Breast epithelium (tissue), 4 donors: Measurements from ENCODE around the gene CBR3. TPM values are rescaled to one million over a fixed set of nuclear protein-coding genes. Genes with fewer than 3 reads are reported as not detected.

Source experiments
- DNase-seq, 2 donors: peaks; one replicate each; pipeline ENCODE4 v3.0.0-alpha.2; 2019; ENCODE audit warnings: low spot score in 2 of 2
- H3K27ac ChIP-seq, 2 donors: fragments of 200-600 bp; sonication (generic) in 1 of 2; one replicate each; pipeline ENCODE4 v1.5.1; 2016 to 2019; ENCODE audit warnings: mild to moderate bottlenecking in 1 of 2
- H3K27me3 ChIP-seq, 2 donors: fragments of 200-600 bp; sonication (generic) in 1 of 2; one replicate each; pipeline versions ENCODE4 v1.5.1 to v1.6.0; 2017 to 2019; ENCODE audit warnings: control low read depth in 1 of 2, mild to moderate bottlenecking in 1 of 2
- H3K36me3 ChIP-seq: fragments of 200-600 bp; one replicate; pipeline ENCODE4 v1.5.1; 2019
- H3K4me1 ChIP-seq, 2 donors: fragments of 200-600 bp; sonication (generic); one replicate each; pipeline ENCODE4 v1.5.1; 2016 to 2019; ENCODE audit warnings: control low read depth in 1 of 2
- H3K4me3 ChIP-seq, 3 donors: fragments of 200-600 bp; sonication (generic); 1 replicate in 2 of 3; 2 replicates in 1 of 3; pipeline ENCODE4 v1.5.1; 2016 to 2019; ENCODE audit warnings: mild to moderate bottlenecking in 3 of 3, moderate library complexity in 2 of 3
- H3K9me3 ChIP-seq, 2 donors: fragments of 200-600 bp; sonication (generic) in 1 of 2; one replicate each; pipeline ENCODE4 v1.5.1; 2016 to 2019; ENCODE audit warnings: control low read depth in 1 of 2
- POLR2A ChIP-seq: fragments of 450-650 bp; IDR thresholded peaks from one replicate; pipeline ENCODE4 v1.6.1; 2016; ENCODE audit warnings: antibody characterized with exemption, mild to moderate bottlenecking, moderate library complexity
- POLR2AphosphoS5 ChIP-seq, 3 donors: sonication (generic); formaldehyde crosslinking; IDR thresholded peaks; one replicate each; pipeline ENCODE4 v1.6.1; 2017; ENCODE audit warnings: antibody characterized with exemption in 3 of 3
- intact Hi-C: fragments of 100-400 bp; cut with DNase I; formaldehyde crosslinking; loops from one replicate; pipeline ENCODE4 v1.15.1; 2023; ENCODE audit warnings: low total_unique reads
- total RNA-seq, 3 donors: library from RNA; depleted of rRNA; stranded (reverse); fragments of >200 nt; gene quantifications; one replicate each; pipeline ENCODE4 v1.1.0, GENCODE V29; 2016
- TF ChIP-seq, protein P1 (sequence below), 3 donors: fragments of 450-650 bp; IDR thresholded peaks; one replicate each; pipeline ENCODE4 v1.5.1; 2016 to 2017; ENCODE audit warnings: antibody characterized with exemption in 3 of 3, mild to moderate bottlenecking in 3 of 3, moderate library complexity in 3 of 3

CBR3 gene
- total RNA-seq, 3 donors from 2014 or later, result 15.7 to 29.0 (median 22.1) TPM

DNA sequence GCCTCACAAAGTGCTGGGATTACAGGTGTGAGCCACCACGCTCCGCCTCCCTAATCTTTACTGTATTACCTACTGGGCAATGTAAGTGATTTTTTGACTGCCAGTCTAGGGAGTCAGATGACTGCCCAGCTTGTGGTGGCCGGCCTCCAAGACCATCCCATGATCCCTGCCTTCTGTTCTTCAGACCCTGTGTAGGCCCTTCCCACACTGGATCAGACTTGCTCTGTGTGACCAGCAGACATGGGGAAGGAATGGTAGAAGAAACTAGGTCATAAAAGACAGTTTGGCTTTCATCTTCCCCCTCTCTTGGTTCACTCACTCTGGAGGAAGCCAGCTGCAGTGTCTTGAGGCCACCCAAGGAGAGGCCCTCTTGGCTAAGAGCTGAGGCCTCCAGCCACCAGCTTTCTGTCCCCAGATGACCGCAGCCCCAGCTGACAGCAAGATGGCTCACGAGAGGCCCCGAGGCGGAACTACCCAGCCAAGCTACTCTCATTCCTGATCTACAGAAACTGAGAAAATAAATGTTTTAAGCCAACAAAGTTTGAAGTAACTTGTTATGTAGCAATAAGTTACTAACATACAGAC, 14.5 kb upstream of the CBR3 start:
- Histone ChIP-seq H3K36me3 (no peaks in the 10 kb centered on the region), H3K9me3 (peaks cover 0 to 5% of the 10 kb centered on the region in 2 donors), H3K27me3 (no peaks in the 10 kb centered on the region), H3K4me3 (no peak overlapping the region), H3K4me1 (no peaks in the 10 kb centered on the region), H3K27ac (peak overlapping the region; percentile 33 to 71)
- intact Hi-C loops, result no loop called here
- DNase-seq, result no peak
- TF ChIP-seq POLR2AphosphoS5 (IDR thresholded peaks at IDR 0.05) (no peak), POLR2A (no peak)
- TF ChIP-seq, protein P1, sequence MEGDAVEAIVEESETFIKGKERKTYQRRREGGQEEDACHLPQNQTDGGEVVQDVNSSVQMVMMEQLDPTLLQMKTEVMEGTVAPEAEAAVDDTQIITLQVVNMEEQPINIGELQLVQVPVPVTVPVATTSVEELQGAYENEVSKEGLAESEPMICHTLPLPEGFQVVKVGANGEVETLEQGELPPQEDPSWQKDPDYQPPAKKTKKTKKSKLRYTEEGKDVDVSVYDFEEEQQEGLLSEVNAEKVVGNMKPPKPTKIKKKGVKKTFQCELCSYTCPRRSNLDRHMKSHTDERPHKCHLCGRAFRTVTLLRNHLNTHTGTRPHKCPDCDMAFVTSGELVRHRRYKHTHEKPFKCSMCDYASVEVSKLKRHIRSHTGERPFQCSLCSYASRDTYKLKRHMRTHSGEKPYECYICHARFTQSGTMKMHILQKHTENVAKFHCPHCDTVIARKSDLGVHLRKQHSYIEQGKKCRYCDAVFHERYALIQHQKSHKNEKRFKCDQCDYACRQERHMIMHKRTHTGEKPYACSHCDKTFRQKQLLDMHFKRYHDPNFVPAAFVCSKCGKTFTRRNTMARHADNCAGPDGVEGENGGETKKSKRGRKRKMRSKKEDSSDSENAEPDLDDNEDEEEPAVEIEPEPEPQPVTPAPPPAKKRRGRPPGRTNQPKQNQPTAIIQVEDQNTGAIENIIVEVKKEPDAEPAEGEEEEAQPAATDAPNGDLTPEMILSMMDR (IDR thresholded peaks at IDR 0.05), result no peak

DNA sequence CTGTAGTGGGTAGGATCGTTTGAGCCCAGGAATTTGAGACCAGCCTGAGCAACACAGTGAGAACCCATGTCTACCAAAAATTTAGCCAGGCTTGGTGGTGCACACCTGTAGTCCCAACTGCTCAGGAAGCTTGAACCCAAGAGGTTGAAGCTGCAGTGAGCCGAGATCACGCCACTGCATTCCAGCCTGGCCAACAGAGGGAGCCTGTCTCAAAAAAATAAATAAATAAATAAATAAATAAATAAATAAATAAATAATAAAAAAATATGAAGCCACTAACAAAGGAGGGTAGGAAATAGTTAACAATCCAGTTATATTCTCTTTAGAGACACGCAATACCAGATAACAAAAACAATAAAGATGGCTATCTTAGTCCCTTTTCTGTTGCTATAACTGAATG, 11.9 kb upstream of the CBR3 start:
- no peak for TF ChIP-seq POLR2AphosphoS5 (IDR thresholded peaks at IDR 0.05)
- TF ChIP-seq, protein P1 (IDR thresholded peaks at IDR 0.05), result peak in 1 of 3 donors; percentile 14
- DNase-seq, result no peak

DNA sequence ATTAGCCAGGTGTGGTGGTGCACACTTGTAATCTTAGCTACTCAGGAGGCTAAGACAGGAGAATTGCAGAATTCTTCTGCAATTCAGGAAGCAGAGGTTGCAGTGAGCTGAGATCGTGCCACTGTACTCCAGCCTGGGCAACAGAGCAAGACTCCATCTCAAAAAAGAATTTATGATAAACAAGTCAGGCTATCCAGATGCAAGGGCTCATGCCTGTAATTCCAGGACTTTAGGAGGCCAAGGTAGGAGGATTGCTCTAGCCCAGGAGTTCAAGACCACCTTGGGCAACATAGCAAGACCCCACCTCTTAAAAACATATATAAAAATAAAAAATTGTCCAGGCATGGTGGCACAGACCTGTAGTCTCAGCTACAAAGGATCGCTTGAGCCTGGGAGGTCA, 10.5 kb upstream of the CBR3 start:
- Histone ChIP-seq H3K27me3 (no peaks in the 10 kb centered on the region), H3K27ac (no peak overlapping the region), H3K36me3 (no peaks in the 10 kb centered on the region), H3K9me3 (no peaks in the 10 kb centered on the region), H3K4me3 (no peak overlapping the region), H3K4me1 (no peaks in the 10 kb centered on the region)
- TF ChIP-seq POLR2AphosphoS5 (IDR thresholded peaks at IDR 0.05) (no peak), POLR2A (no peak)
- TF ChIP-seq, protein P1 (IDR thresholded peaks at IDR 0.05), result no peak
- no peak for DNase-seq
- intact Hi-C loops, result no loop called here

More for the DNA sequence above, 11.9 kb upstream of the CBR3 start:
- no peaks in the 10 kb centered on the region for H3K9me3 ChIP-seq
- no peaks in the 10 kb centered on the region for H3K4me1 ChIP-seq
- H3K36me3 ChIP-seq, result no peaks in the 10 kb centered on the region
- intact Hi-C loops, result no loop called here
- no peaks in the 10 kb centered on the region for H3K27me3 ChIP-seq
- H3K27ac ChIP-seq, result no peak overlapping the region
- no peak overlapping the region for H3K4me3 ChIP-seq

DNA sequence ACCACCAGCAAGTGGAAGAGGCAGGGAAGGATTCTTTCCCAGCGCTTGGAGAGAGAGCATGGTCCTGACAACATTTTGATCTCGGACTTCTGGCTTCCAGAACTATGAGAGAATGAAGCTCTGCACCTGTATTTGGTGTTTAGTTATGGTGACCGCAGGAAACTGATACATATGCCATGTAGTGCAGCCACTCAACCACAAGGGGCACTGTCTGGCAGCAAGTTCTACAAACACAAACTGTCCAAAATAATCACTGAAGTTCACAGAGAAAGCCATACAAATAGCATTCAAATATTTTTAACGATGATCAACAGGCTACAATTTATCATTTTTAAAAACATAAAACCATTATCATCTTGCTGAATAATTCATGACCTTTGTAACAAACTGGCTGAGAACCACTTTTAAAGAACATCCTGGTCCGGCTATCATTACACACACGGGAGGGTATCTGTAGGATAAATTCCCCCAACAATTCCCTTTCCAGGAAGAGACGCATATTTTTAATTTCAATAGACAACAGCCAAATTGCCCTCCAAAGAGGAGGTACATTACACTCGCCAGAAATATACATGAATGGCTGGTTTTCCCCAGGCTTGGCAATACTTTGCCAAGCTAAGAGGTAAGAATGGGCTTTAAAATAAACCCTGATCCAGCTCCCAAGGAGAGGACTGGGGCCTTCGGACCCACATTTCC, 9.2 kb upstream of the CBR3 start:
- no peaks in the 10 kb centered on the region for H3K9me3 ChIP-seq
- intact Hi-C loops, result no loop called here
- H3K4me1 ChIP-seq, result no peaks in the 10 kb centered on the region
- no peak for TF ChIP-seq POLR2A
- TF ChIP-seq, protein P1 (IDR thresholded peaks at IDR 0.05), result peak; percentile 73 to 88 (median 83)
- no peaks in the 10 kb centered on the region for H3K27me3 ChIP-seq
- no peak for DNase-seq
- peak overlapping the region; percentile 86 to 88 for H3K27ac ChIP-seq
- H3K36me3 ChIP-seq, result no peaks in the 10 kb centered on the region
- H3K4me3 ChIP-seq, result no peak overlapping the region

DNA sequence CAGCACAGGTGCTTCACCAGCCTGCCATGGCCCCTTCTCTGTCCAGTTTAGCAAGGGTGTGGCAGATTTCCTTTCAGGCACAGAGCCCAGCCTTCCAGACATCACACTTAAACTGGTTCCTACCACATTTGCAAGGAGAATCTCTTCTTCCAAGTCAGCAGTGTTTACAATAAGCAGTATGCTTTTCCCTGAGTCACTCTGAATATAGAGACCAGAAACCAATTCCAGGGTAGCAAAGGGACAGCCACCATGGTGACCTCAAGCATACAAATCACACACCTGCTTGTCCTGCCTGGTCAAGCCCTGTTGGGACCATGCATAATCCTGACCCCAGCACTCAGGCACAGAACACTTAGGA, 8.7 kb upstream of the CBR3 start:
- H3K36me3 ChIP-seq, result no peaks in the 10 kb centered on the region
- H3K4me3 ChIP-seq, result no peak overlapping the region
- intact Hi-C loops, result no loop called here
- H3K4me1 ChIP-seq, result no peaks in the 10 kb centered on the region
- TF ChIP-seq POLR2A (no peak), POLR2AphosphoS5 (IDR thresholded peaks at IDR 0.05) (no peak)
- TF ChIP-seq, protein P1 (IDR thresholded peaks at IDR 0.05), result no peak
- DNase-seq, result no peak
- H3K9me3 ChIP-seq, result no peaks in the 10 kb centered on the region
- peak overlapping the region; percentile 86 to 88 for H3K27ac ChIP-seq
- H3K27me3 ChIP-seq, result no peaks in the 10 kb centered on the region
